Measurements from ENCODE around the gene FOSB. TPM values are rescaled to one million over a fixed set of nuclear protein-coding genes. Genes with fewer than 3 reads are reported as not detected.

Gene FOSB
- total and polyA plus RNA-seq, 9 of the 15 experiments (the other 6 are each of a cell fraction or from before 2014, with no cell fraction given) = 0.11 to 2.7 (median 0.73) TPM

GRCh38 chr19:45424191-45425058 lies 43.4 kb upstream of the FOSB start (continued):
- TF ChIP-seq RNF219 (CRISPR knock-in tag; IDR thresholded peaks at IDR 0.05) = no peak
- TF ChIP-seq ZNF717 (CRISPR knock-in tag; IDR thresholded peaks at IDR 0.05) = no peak
- peak; percentile 54 for TF ChIP-seq NCOR1 (IDR thresholded peaks at IDR 0.05)
- TF ChIP-seq HDGF (IDR thresholded peaks at IDR 0.05) = 0 out of 2 replicates have a peak, but pooled peaks have one; percentile 71
- peak; percentile 89 for TF ChIP-seq ARID1B (IDR thresholded peaks at IDR 0.05)
- no peak for TF ChIP-seq STAG1 (CRISPR knock-in tag; IDR thresholded peaks at IDR 0.05; ENCODE audit: borderline replicate concordance)
- TF ChIP-seq GABPB1 (CRISPR knock-in tag; IDR thresholded peaks at IDR 0.05) = no peak
- TF ChIP-seq CBX1 (IDR thresholded peaks at IDR 0.05; ENCODE audit: low read depth) = no peak; the same call in 1 of the 2 replicates
- no peak for TF ChIP-seq EP400 (IDR thresholded peaks at IDR 0.05)
- peak; percentile 83 for TF ChIP-seq GTF2E2 (tag; IDR thresholded peaks at IDR 0.05)
- peak; percentile 76 for TF ChIP-seq ZNF766 (CRISPR knock-in tag; conservative IDR thresholded peaks at IDR 0.05)
- no peak for TF ChIP-seq HEY1 (CRISPR knock-in tag; IDR thresholded peaks at IDR 0.05; ENCODE audit: borderline replicate concordance)
- peak; percentile 85 for TF ChIP-seq ETS1 (conservative IDR thresholded peaks at IDR 0.05; ENCODE audit: control insufficient read depth, low read depth, low read length)
- no peak for TF ChIP-seq ZNF146 (CRISPR knock-in tag; IDR thresholded peaks at IDR 0.05; ENCODE audit: unreplicated experiment)
- TF ChIP-seq HOMEZ (CRISPR knock-in tag; IDR thresholded peaks at IDR 0.05) = no peak
- no peak for TF ChIP-seq ZNF184 (CRISPR knock-in tag; IDR thresholded peaks at IDR 0.05)
- TF ChIP-seq RBFOX2 (IDR thresholded peaks at IDR 0.05; ENCODE audit: low read depth, low read length) = peak; percentile 72
- no peak for TF ChIP-seq HNRNPL (IDR thresholded peaks at IDR 0.05; ENCODE audit: low read depth, low read length)
- TF ChIP-seq ZHX1 (conservative IDR thresholded peaks at IDR 0.05; ENCODE audit: low read length) = no peak
- no peak for TF ChIP-seq PML (IDR thresholded peaks at IDR 0.05; ENCODE audit: low read length)
- no peak for TF ChIP-seq TBL1XR1 (IDR thresholded peaks at IDR 0.05; ENCODE audit: low read length in 2 of 2)
- TF ChIP-seq ZNF217 (CRISPR knock-in tag; IDR thresholded peaks at IDR 0.05) = no peak
